Prostate gland (tissue), 2 donors: ENCODE measurements around the gene RUNX3.

Experiments
- CTCF ChIP-seq, 4 experiments: fragments of 200-600 bp in 2 of 4; fragments of 450-650 bp in 2 of 4; sonication (generic) in 2 of 4; IDR thresholded peaks; 1 replicate in 3 of 4; 2 replicates in 1 of 4; pipeline ENCODE4 v1.5.1; 2016 to 2019; ENCODE audit warnings: antibody characterized with exemption in 4 of 4, mild to moderate bottlenecking in 2 of 4, moderate library complexity in 2 of 4
- POLR2A ChIP-seq: fragments of 450-650 bp; IDR thresholded peaks from one replicate; pipeline ENCODE4 v1.6.1; 2016; ENCODE audit warnings: antibody characterized with exemption, mild to moderate bottlenecking

GRCh38 chr1:24932725-24933294, 2.7 kb upstream of the RUNX3 start:
- TF ChIP-seq CTCF (IDR thresholded peaks at IDR 0.05) (no peak), POLR2A (no peak)
